Epithelial cell of proximal tubule (primary cell): ENCODE results near the gene PPA1. TPM values are rescaled to one million over a fixed set of nuclear protein-coding genes. Genes with fewer than 3 reads are reported as not detected.
A peak's percentile ranks its signal among the peaks of the same experiment; 100 is the strongest.

Source experiments
- DNase-seq: peaks from one replicate; pipeline ENCODE4 v3.0.0-alpha.2; 2011; ENCODE audit warnings: low read depth
- H3K4me3 ChIP-seq: 2 replicates; pipeline ENCODE4 v1.5.1; 2011; ENCODE audit warnings: low read depth, mild to moderate bottlenecking, low read length
- CTCF ChIP-seq: conservative IDR thresholded peaks from 2 replicates; pipeline ENCODE4 v1.5.1; 2012; ENCODE audit warnings: low read depth, mild to moderate bottlenecking, low read length
- total RNA-seq: library from RNA; depleted of rRNA; stranded (reverse); fragments of >200 nt; gene quantifications from 2 replicates; pipeline ENCODE4 v1.2.3, GENCODE V29; 2015

PPA1 gene
- total RNA-seq, 1 donor from 2014 or later: 245 TPM

DNA sequence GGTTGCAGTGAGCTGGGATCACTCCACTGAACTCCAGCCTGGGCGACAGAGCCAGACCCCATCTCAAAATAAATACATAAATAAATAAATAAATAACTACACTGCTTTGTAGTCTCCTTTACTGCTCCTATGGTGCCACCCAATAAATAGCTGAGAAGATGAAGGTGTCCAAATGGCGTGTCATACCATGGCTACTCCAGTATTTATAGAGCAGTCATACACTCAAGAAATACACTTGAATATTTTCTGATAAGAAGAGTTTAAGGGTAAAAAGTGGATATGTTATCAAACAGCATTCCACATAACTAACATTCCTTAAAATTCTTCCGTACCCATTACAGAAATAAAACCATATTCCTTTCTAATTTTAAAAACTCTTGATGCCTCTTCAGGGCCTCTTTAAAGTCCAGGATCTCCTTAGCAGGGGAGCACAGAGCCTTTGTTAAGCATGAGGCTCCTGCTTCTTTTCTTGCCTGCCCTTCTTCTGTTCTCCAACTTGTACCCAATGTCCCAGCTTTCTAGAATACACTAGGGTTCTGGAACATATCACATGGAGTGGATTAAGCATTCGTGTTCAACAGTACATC is 55.0 kb downstream of the PPA1 start:
- no peak for TF ChIP-seq CTCF
- DNase-seq: no peak
- no peak overlapping the region for H3K4me3 ChIP-seq

GRCh38 chr10:70176441-70176840 is 56.8 kb downstream of the PPA1 start:
- TF ChIP-seq CTCF: no peak
- H3K4me3 ChIP-seq: no peak overlapping the region
- no peak for DNase-seq

GRCh38 chr10:70175516-70175915 is 57.7 kb downstream of the PPA1 start:
- no peak for DNase-seq
- TF ChIP-seq CTCF: no peak
- H3K4me3 ChIP-seq: no peak overlapping the region

DNA sequence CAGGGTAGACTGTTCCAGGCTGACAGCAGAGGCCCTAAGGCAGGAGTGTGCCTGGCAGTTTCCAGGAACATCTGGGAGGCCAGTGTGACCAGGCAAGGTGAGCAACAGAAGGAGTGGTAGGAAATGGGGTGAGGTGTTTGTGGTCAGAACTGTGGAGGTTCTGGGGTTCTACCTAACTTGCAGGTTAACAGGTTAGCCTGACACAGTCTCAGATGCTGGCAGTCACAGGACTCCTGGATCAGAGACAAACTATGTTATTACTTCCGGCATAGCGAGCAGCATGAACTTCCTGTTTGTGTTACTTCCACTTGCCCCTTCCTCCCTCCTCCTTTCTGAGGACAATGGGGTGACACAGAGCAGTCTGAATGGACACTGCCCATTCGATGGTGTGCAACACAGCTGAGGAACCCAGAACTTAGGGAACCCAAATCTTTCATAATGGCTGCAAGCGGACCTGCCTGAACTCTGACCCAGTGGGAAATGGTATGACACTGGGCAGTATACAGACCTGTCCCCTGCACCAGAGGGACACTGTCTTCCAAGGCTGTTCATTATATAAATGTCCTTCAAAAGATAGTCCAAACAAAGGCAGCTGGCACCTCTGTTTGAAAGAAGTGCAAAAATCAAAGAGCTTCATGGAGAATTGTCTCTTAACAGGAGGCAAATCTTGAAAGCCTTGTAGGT is 59.0 kb downstream of the PPA1 start:
- no peak for TF ChIP-seq CTCF
- H3K4me3 ChIP-seq: no peak overlapping the region
- DNase-seq: no peak

- DNase-seq: no peak
- peak overlapping the region; percentile 91 for H3K4me3 ChIP-seq
- no peak for TF ChIP-seq CTCF
These were observed 63.4 kb downstream of the PPA1 start for GRCh38 chr10:70169649-70170364.

GRCh38 chr10:70169011-70169410 is 64.2 kb downstream of the PPA1 start:
- no peak for DNase-seq
- H3K4me3 ChIP-seq: peak overlapping the region; percentile 91
- no peak for TF ChIP-seq CTCF
